RWPE1 (cell line): ENCODE data around the gene COBL.

Experiments
- CTCF ChIA-PET: fragments of 350-600 bp; sonication (Branson Sonifier 250); formaldehyde crosslinking; extraction: SDS; loops from one replicate; lab custom pipeline; 2021; lab: Yijun Ruan, JAX
- POLR2A ChIA-PET: fragments of 400-600 bp; formaldehyde crosslinking; extraction: SDS; loops from one replicate; lab custom pipeline; 2020; ENCODE audit warnings: antibody characterized with exemption; ENCODE audit not compliant: low non-redundant PET; lab: Yijun Ruan, JAX
- DNase-seq: peaks from one replicate; pipeline ENCODE4 v3.0.0; 2012; ENCODE audit warnings: low spot score
- H3K27ac ChIP-seq: fragments of 450-650 bp; 2 replicates; pipeline ENCODE4 v1.5.1; 2017
- CTCF ChIP-seq: fragments of 450-650 bp; conservative IDR thresholded peaks from 2 replicates; pipeline ENCODE4 v1.5.1; 2017; ENCODE audit warnings: low read depth, mild to moderate bottlenecking

COBL gene

GRCh38 chr7:51027935-51028830 is 288.4 kb downstream of the COBL start:
- POLR2A ChIA-PET, result no interaction called here
- no peak for DNase-seq
- H3K27ac ChIP-seq, result no peak overlapping the region
- TF ChIP-seq CTCF, result no peak
- CTCF ChIA-PET, result no interaction called here

GRCh38 chr7:51027106-51027934 is 289.3 kb downstream of the COBL start:
- TF ChIP-seq CTCF, result no peak
- POLR2A ChIA-PET, result no interaction called here
- no peak overlapping the region for H3K27ac ChIP-seq
- CTCF ChIA-PET, result no interaction called here
- DNase-seq, result no peak

- DNase-seq, result no peak
- no peak overlapping the region for H3K27ac ChIP-seq
- ChIA-PET POLR2A (no interaction called here), CTCF (no interaction called here)
- TF ChIP-seq CTCF, result no peak
Observed at GRCh38 chr7:51026341-51026740, 290.3 kb downstream of the COBL start.

GRCh38 chr7:51025668-51026067 is 290.9 kb downstream of the COBL start:
- H3K27ac ChIP-seq, result no peak overlapping the region
- ChIA-PET CTCF (no interaction called here), POLR2A (no interaction called here)
- DNase-seq, result no peak
- TF ChIP-seq CTCF, result no peak

GRCh38 chr7:51024867-51025266 is 291.7 kb downstream of the COBL start:
- POLR2A ChIA-PET, result no interaction called here
- CTCF ChIA-PET, result no interaction called here
- H3K27ac ChIP-seq, result no peak overlapping the region
- no peak for DNase-seq
- no peak for TF ChIP-seq CTCF

- no peak for DNase-seq
- CTCF ChIA-PET, result no interaction called here
- H3K27ac ChIP-seq, result no peak overlapping the region
- POLR2A ChIA-PET, result no interaction called here
- TF ChIP-seq CTCF, result no peak
Observed at GRCh38 chr7:51023547-51023946, 293.1 kb downstream of the COBL start.
